ENCODE results near the gene CNPY3. TPM values are rescaled to one million over a fixed set of nuclear protein-coding genes. Genes with fewer than 3 reads are reported as not detected.
"Not testable (repeated sequence)": the region's sequence is repeated elsewhere in the genome, so short reads cannot be mapped to it uniquely, and the experiment has no call there.

Gene CNPY3
- total RNA-seq, 1 donor from 2014 or later, result 33.2 TPM

- no peak for DNase-seq (ENCODE audit: low read depth)
Measured at GRCh38 chr6:42914546-42914945, 14.7 kb upstream of the CNPY3 start.

DNA sequence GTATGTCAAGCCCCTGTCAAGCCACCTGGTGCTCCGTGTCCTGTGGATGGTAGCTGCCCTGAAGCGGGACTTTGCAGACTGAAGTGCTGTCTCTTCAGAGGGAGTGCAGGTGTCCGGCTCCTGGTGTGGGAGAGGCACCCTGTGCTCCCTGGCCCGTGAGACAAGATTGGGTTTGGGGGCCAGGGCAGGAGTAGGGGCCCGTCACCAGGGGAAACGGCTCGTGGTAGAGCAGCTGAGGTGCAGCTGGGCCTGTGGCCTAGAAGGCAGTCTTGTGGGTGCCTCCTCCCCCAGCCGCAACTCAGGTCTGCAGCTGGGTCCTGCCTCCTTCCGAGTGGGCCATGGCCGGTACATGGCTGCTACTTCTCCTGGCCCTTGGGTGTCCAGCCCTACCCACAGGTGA, 13.5 kb upstream of the CNPY3 start, which contains the start of gene PTCRA:
Gene PTCRA (plus strand): TSS at position 322 of the 400 bp plus-strand sequence. CDS start 17 bp downstream, at position 339.
- no peak for DNase-seq (ENCODE audit: low read depth)

DNA sequence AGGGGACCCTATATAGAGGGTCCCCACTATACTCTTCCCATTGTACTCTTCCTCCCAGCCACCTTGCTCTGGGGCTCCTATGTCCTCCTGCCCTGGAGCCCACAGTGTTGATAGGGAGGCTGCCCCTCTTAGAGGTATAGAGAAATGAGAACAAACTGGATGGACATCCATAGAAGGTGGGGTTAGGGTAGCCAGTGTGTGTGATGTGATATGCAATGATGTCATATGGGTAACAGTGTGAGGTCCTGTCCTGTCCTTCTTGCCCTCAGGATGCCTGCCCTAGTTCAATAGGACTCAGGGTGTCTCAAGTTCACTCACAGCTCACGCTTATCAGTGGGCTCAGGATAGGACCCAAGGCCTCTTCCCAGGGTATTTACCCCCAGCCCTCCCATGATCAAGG, 13.0 kb upstream of the CNPY3 start:
- DNase-seq (ENCODE audit: low read depth), result no peak

DNA sequence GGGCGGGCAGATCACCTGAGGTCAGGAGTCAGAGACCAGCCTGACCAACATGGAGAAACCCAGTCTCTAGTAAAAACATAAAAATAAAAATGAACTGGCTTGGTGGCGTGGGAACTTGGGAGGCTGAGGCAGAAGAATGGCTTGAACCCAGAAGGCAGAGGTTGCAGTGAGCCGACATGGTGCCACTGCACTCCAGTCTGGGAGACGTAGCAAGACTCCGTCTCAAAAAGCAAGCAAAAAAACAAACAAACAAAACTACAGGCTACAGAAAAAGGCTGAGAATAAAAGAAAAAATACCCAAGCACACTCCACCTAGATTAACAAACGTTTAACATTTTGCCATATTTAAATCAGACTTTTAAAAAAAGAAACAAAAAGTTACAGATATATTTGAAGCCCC, 7.5 kb upstream of the CNPY3 start:
- DNase-seq (ENCODE audit: low read depth), result no peak

DNA sequence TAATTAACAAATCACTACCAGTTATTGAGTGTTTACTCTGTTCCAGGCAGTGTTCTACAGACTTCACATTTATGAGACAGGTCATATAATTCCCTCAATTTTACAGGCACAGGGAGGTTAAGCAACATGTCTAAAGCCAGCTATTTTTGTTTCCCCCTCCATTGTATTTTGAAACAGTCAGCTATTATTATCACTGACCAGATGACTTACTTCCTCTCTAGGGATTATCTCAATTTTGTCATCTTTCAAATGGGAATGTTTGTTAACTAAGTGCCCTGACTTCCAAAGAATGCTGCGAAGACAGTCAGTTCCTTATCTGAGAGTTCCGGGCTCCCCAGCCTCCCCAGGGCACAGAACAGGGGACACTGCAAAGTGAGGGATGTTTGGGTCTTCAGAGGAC, 5.6 kb upstream of the CNPY3 start:
- DNase-seq (ENCODE audit: low read depth), result no peak

- DNase-seq (ENCODE audit: low read depth), result no peak
Measured at GRCh38 chr6:42925248-42925857, 3.9 kb upstream of the CNPY3 start.

GRCh38 chr6:42929821-42930360, 611 bp downstream of the CNPY3 start:
- no peak for DNase-seq (ENCODE audit: low read depth)

DNA sequence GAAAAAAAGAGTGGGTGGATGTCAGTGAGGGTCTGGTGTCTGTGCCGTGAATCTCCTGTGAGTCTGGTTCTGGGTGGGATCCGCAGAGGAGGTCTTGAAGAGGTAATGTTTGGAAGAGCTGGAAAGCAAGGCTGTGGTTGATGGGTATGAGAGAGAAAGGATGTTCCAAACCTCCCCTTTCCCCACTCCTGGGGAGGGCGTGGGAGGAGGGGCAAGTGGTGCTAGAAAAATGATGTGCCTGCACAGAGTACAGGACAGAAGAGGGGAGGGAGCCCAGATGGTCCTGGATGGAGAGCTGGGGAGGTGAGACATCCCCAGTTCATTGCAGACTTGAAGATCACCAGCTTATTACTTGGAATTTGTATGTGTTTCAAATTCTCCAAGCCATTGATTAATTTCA, 3.1 kb downstream of the CNPY3 start:
- DNase-seq (ENCODE audit: low read depth), result no peak

DNA sequence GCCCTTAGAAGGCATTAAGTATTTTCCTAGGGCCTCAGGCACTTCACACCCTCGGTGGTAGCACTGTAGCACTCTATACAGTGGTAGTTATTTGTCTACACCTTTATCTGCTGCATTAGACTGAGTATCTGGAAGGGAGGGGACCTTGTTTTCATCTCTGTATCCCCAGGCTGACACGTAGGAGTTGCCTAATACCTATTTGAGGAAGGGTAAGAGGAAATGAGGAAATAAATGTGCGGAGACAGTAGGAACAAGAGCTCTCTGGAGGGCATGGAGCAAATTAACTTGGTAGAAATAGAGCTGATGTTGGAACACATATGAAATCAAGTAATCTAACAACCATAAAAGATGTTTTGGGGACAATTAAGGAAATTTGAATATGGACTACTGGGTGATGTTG, 3.9 kb downstream of the CNPY3 start:
- no peak for DNase-seq (ENCODE audit: low read depth)

DNA sequence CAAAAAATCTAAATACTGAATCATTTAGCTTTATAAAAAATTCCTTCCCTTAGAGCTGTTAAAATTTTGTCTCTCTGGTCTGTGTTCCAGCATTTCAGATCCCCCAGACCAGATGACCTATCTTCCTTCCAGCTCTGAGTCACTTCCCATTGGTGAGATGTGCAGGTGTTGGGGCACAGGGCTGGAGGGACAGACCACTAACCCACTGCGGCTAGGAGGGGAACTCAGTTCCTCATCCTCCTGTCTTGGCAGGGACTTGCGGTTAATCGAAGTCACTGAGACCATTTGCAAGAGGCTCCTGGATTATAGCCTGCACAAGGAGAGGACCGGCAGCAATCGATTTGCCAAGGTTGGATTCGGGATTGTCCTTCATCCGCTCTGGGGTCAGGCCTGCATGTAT, 6.0 kb downstream of the CNPY3 start:
- DNase-seq (ENCODE audit: low read depth), result no peak

- DNase-seq (ENCODE audit: low read depth), result no peak
Measured at GRCh38 chr6:42936398-42936797, 7.1 kb downstream of the CNPY3 start.

- DNase-seq (ENCODE audit: low read depth), result no peak
Measured at GRCh38 chr6:42937548-42938427, 8.5 kb downstream of the CNPY3 start.

DNA sequence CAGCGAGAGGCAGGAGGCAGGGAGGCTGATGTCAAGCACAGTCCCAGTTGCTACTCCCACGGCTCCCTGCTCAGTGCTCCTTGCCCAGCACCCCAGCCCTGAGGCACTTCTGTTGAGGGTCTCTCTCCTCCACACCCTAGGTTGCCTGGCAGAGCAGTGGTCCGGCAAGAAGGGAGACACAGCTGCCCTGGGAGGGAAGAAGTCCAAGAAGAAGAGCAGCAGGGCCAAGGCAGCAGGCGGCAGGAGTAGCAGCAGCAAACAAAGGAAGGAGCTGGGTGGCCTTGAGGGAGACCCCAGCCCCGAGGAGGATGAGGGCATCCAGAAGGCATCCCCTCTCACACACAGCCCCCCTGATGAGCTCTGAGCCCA, 9.1 kb downstream of the CNPY3 start:
- no peak for DNase-seq (ENCODE audit: low read depth)

DNA sequence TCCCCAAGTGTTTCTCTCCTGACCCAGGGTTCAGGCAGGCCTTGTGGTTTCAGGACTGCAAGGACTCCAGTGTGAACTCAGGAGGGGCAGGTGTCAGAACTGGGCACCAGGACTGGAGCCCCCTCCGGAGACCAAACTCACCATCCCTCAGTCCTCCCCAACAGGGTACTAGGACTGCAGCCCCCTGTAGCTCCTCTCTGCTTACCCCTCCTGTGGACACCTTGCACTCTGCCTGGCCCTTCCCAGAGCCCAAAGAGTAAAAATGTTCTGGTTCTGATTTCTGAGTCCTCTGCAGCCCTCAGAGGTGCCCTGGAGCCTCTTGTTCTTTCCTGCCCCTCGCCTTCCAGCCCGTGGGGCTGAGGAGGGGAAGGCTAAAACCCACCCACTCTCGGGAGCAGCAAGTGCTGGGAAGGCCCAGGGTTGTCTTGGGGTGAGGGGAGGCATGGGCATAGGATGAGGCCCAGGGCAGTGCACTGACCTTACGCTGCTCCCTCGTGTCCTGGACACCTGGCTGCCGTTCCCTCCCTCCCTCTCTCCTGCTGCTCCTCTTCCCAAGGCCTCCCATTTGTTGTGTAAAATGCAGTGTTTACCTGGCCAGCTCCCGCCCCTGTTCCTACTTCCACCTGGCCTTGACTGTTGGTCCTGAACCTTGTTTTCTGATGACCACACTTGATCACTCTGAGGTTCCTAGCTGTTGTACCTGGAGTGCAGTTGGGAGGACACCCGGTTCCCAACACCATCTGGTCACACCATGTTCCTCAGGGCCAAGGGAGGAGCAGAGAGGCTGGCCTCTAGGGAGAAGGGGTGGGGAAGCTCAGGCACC, 9.9 kb downstream of the CNPY3 start:
- DNase-seq (ENCODE audit: low read depth), result no peak

- no peak for DNase-seq (ENCODE audit: low read depth)
Measured at GRCh38 chr6:42939810-42940167, 10.5 kb downstream of the CNPY3 start.

DNA sequence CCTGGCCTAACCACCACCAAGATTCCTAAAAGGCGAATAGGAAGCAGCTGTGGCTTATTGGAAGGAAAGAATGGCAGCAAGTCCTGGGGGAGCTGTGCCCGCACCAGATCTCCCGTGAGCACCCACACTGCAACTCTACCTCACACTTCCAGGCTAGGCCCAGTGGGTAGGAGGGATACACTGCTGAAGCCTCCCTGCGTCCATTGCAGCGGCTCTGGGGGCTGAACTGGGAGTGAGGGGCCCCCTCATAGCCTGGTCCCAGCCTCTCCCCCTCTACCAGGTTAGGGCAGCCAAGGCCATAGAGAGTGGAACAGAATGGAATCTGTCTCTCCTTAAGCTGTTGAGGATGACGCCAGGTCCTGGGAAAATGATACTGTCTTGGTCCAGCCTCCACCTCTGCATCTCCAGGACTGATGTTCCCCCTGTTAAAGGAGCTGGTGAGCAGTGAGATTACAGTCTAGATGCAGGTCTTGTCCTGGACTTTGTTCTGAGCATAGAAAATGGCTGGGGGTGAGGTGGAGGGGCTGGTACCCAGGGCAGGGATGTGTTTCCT, 11.3 kb downstream of the CNPY3 start:
- no peak for DNase-seq (ENCODE audit: low read depth)

DNA sequence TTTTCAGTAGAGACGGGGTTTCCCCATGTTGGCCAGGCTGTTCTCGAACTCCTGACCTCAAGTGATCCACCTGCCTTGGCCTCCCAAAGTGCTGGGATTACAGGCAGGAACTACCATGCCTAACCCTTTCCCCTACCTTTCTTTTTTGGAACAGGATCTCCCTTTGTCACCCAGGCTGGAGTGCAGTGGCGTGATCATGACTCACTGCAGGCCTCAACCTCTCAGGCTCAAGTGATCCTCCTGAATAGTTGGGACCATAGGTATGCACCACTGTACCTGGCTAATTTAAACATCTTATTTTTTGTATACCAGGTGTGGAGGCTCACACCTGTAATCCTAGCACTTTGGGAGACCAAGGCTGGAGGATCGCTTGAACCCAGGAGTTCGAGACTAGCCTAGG, 12.1 kb downstream of the CNPY3 start:
- DNase-seq (ENCODE audit: low read depth), result not testable (repeated sequence)

GRCh38 chr6:42942444-42942843, 13.2 kb downstream of the CNPY3 start:
- DNase-seq (ENCODE audit: low read depth), result no peak

DNA sequence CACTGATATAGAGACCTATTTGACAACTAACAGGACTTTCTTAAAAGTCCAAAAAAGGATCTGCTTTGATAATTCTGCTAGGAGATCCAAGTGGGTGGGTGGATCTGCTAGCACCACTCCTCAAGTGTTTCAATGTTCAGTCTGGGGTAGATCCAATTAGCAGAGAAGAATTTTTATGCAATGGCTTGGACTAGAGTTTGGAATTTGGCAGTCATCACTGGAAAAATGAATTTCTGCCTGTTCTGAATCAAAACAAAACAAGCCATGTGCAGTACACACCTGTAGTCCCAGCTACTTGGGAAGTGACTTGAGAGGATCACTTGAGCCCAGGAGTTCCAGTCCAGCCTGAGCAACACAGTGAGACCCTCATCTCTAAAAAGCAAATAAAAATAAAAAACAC, 18.7 kb downstream of the CNPY3 start:
- DNase-seq (ENCODE audit: low read depth), result no peak

GRCh38 chr6:42952389-42952788, 23.1 kb downstream of the CNPY3 start:
- DNase-seq (ENCODE audit: low read depth), result no peak

- DNase-seq (ENCODE audit: low read depth), result not testable (repeated sequence)
Measured at GRCh38 chr6:42954405-42954804, 25.1 kb downstream of the CNPY3 start.
